Right lobe of liver (tissue), 4 donors: ENCODE data around the gene SULT1C3.

ENCODE experiments used
- CTCF ChIP-seq, 4 donors: fragments of 200-600 bp in 3 of 4; fragments of 450-650 bp in 1 of 4; IDR thresholded peaks; one replicate each; pipeline versions ENCODE4 v1.5.1 to v1.8.0; 2016 to 2022; ENCODE audit warnings: antibody characterized with exemption in 4 of 4, mild to moderate bottlenecking in 2 of 4
- POLR2A ChIP-seq: fragments of 450-650 bp; IDR thresholded peaks from one replicate; pipeline ENCODE4 v1.6.1; 2017; ENCODE audit warnings: antibody characterized with exemption, mild to moderate bottlenecking
- donor health status: DM: no; HTN: no; CAD: no.
- donor health status: DM: no; HTN: no; CAD: no.
- donor health status: DM: no; HTN: yes; CAD: no.

DNA sequence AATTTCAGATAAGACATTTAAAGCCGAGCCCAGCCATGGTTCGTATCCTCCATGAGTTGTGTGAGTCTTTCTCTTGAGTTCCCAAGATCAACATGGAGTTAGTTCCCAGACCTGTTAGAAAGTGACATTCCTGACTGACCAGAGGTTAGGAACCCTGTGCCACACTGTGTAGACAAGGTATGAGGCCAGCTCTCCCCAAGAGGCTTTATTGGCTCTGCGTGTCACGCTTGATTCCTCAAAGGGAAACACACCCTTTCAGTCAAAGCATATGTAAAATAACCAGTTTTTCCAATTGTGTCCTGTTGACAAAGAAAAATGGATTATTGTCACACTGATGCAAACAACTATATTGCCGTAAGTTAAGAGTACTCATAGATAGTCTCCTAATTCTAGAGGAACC, 1.2 kb downstream of the SULT1C3 start:
- TF ChIP-seq POLR2A (no peak), CTCF (IDR thresholded peaks at IDR 0.05) (no peak)
